ENCODE data around the gene SACM1L.
"Not testable (repeated sequence)": the region's sequence is repeated elsewhere in the genome, so short reads cannot be mapped to it uniquely, and the experiment has no call there.

SACM1L gene

GRCh38 chr3:45692866-45693265, 3.7 kb downstream of the SACM1L start:
- no peak for DNase-seq

GRCh38 chr3:45693941-45694521, 4.8 kb downstream of the SACM1L start:
- no peak for DNase-seq

GRCh38 chr3:45695166-45695565, 6.0 kb downstream of the SACM1L start:
- DNase-seq: not testable (repeated sequence)

GRCh38 chr3:45700570-45701073, 11.4 kb downstream of the SACM1L start:
- DNase-seq: no peak

GRCh38 chr3:45701172-45701867, 12.1 kb downstream of the SACM1L start:
- DNase-seq: no peak

- no peak for DNase-seq
These were observed 15.2 kb downstream of the SACM1L start for GRCh38 chr3:45704301-45704943.

GRCh38 chr3:45705839-45706808, 16.9 kb downstream of the SACM1L start:
- no peak for DNase-seq

GRCh38 chr3:45711931-45712330, 22.7 kb downstream of the SACM1L start:
- DNase-seq: peak; percentile 63

GRCh38 chr3:45712434-45713110, 23.4 kb downstream of the SACM1L start:
- DNase-seq: peak; percentile 29

GRCh38 chr3:45715945-45716344, 26.7 kb downstream of the SACM1L start:
- DNase-seq: no peak

GRCh38 chr3:45716790-45717336, 27.7 kb downstream of the SACM1L start:
- no peak for DNase-seq

GRCh38 chr3:45719655-45720487, 30.7 kb downstream of the SACM1L start:
- DNase-seq: no peak

- no peak for DNase-seq
These were observed 35.7 kb downstream of the SACM1L start for GRCh38 chr3:45724911-45725310.

- DNase-seq: no peak
These were observed 40.4 kb downstream of the SACM1L start for GRCh38 chr3:45729614-45730013.

- no peak for DNase-seq
These were observed 41.4 kb downstream of the SACM1L start for GRCh38 chr3:45730409-45731154.

GRCh38 chr3:45736707-45737106, 47.5 kb downstream of the SACM1L start:
- DNase-seq: no peak

- DNase-seq: no peak
These were observed 48.0 kb downstream of the SACM1L start for GRCh38 chr3:45737234-45737633.

- DNase-seq: no peak
These were observed 50.8 kb downstream of the SACM1L start for GRCh38 chr3:45739991-45740390.

- no peak for DNase-seq
These were observed 52.1 kb downstream of the SACM1L start for GRCh38 chr3:45741247-45741646.

All from fibroblast of skin of scalp (primary cell).